Vagina (tissue), 2 donors: ENCODE data around the gene PRKCE.

ENCODE experiments used
- CTCF ChIP-seq, 3 experiments: fragments of 450-650 bp in 2 of 3; fragments of 200-600 bp in 1 of 3; sonication (generic) in 1 of 3; IDR thresholded peaks; one replicate each; pipeline ENCODE4 v1.5.1; 2017 to 2019; ENCODE audit warnings: antibody characterized with exemption in 3 of 3, mild to moderate bottlenecking in 2 of 3, moderate library complexity in 2 of 3
- POLR2A ChIP-seq, 2 donors: fragments of 450-650 bp; IDR thresholded peaks; one replicate each; pipeline ENCODE4 v1.6.1; 2017; ENCODE audit warnings: antibody characterized with exemption in 2 of 2, mild to moderate bottlenecking in 2 of 2, moderate library complexity in 2 of 2

- TF ChIP-seq CTCF (IDR thresholded peaks at IDR 0.05), result no peak
- TF ChIP-seq POLR2A (IDR thresholded peaks at IDR 0.05), result no peak
These were observed 259.1 kb downstream of the PRKCE start for GRCh38 chr2:45910473-45911060.
